Measurements from ENCODE around the gene KLHDC7A. TPM values are rescaled to one million over a fixed set of nuclear protein-coding genes. Genes with fewer than 3 reads are reported as not detected.

Gene KLHDC7A
- total RNA-seq, 1 experiment from 2014 or later = not detected

- TF ChIP-seq EZH2 (IDR thresholded peaks at IDR 0.05; ENCODE audit: borderline replicate concordance, low read depth, low read length, poor library complexity, severe bottlenecking) = no peak
- no peak for TF ChIP-seq CTCF (conservative IDR thresholded peaks at IDR 0.05; ENCODE audit: low read depth, low read length)
- H3K27me3 ChIP-seq (replicated peaks; ENCODE audit: insufficient read depth, low read depth, low read length, poor library complexity) = no peaks in the 10 kb centered on the region
- intact Hi-C loops (cut with micrococcal nuclease; ENCODE audit: unreplicated experiment) = no loop called here
- no peaks in the 10 kb centered on the region for H3K36me3 ChIP-seq (ENCODE audit: insufficient read depth, low read length, poor library complexity, severe bottlenecking)
- H3K27ac ChIP-seq (ENCODE audit: low read depth, low read length, poor library complexity, severe bottlenecking) = no peak overlapping the region
- ChIA-PET POLR2A (ENCODE audit: low non-redundant PET) (no interaction called here), CTCF (interaction anchor here (0.6 kb wide), 1 partner anchor 340 kb away, joined by 3 read pairs; no protein-coding TSS in a partner anchor)
- no peak overlapping the region for H3K4me3 ChIP-seq (ENCODE audit: low read depth, low read length, poor library complexity, severe bottlenecking)
- DNase-seq (ENCODE audit: low spot score) = no peak
- no peaks in the 10 kb centered on the region for H3K9me3 ChIP-seq (ENCODE audit: low read depth, low read length, poor library complexity, severe bottlenecking)
- BruUV-seq (replicated peaks) = no TSS peak
- no peaks in the 10 kb centered on the region for H3K4me1 ChIP-seq (ENCODE audit: insufficient read depth, low read length, poor library complexity, severe bottlenecking)
These were observed 33.1 kb upstream of the KLHDC7A start for GRCh38 chr1:18447509-18448220.

GRCh38 chr1:18448889-18449288 is 31.8 kb upstream of the KLHDC7A start:
- Histone ChIP-seq H3K36me3 (ENCODE audit: insufficient read depth, low read length, poor library complexity, severe bottlenecking) (no peaks in the 10 kb centered on the region), H3K4me1 (ENCODE audit: insufficient read depth, low read length, poor library complexity, severe bottlenecking) (no peaks in the 10 kb centered on the region), H3K27me3 (replicated peaks; ENCODE audit: insufficient read depth, low read depth, low read length, poor library complexity) (no peaks in the 10 kb centered on the region), H3K9me3 (ENCODE audit: low read depth, low read length, poor library complexity, severe bottlenecking) (no peaks in the 10 kb centered on the region), H3K27ac (ENCODE audit: low read depth, low read length, poor library complexity, severe bottlenecking) (no peak overlapping the region), H3K4me3 (ENCODE audit: low read depth, low read length, poor library complexity, severe bottlenecking) (no peak overlapping the region)
- intact Hi-C loops (cut with micrococcal nuclease; ENCODE audit: unreplicated experiment) = no loop called here
- DNase-seq (ENCODE audit: low spot score) = no peak
- BruUV-seq (replicated peaks) = no TSS peak
- CTCF ChIA-PET = no interaction called here
- no peak for TF ChIP-seq EZH2 (IDR thresholded peaks at IDR 0.05; ENCODE audit: borderline replicate concordance, low read depth, low read length, poor library complexity, severe bottlenecking)
- no peak for TF ChIP-seq CTCF (conservative IDR thresholded peaks at IDR 0.05; ENCODE audit: low read depth, low read length)
- POLR2A ChIA-PET (ENCODE audit: low non-redundant PET) = no interaction called here

DNA sequence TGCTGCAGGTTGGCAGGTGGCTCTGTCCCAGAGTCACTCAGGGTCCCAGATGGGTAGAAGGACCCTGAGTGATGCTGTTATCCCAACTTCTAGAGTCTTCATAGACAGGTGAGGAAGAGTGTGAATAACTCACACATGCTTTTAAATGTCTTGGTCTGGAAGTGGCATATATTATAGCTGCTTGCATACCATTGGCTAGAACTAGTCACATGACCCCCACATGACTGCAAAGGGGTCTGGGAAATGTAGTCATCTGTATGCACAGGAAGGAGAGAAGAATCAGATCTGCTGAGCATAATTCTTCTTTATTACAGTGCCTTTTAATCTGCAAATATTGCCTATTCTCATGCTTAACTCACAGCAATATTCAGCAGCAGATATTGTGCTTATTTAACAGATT is 28.2 kb upstream of the KLHDC7A start:
- H3K9me3 ChIP-seq (ENCODE audit: low read depth, low read length, poor library complexity, severe bottlenecking) = no peaks in the 10 kb centered on the region
- no peak overlapping the region for H3K27ac ChIP-seq (ENCODE audit: low read depth, low read length, poor library complexity, severe bottlenecking)
- no peaks in the 10 kb centered on the region for H3K27me3 ChIP-seq (replicated peaks; ENCODE audit: insufficient read depth, low read depth, low read length, poor library complexity)
- intact Hi-C loops (cut with micrococcal nuclease; ENCODE audit: unreplicated experiment) = no loop called here
- BruUV-seq (replicated peaks) = no TSS peak
- no peak overlapping the region for H3K4me3 ChIP-seq (ENCODE audit: low read depth, low read length, poor library complexity, severe bottlenecking)
- no peaks in the 10 kb centered on the region for H3K4me1 ChIP-seq (ENCODE audit: insufficient read depth, low read length, poor library complexity, severe bottlenecking)
- no peak for TF ChIP-seq CTCF (conservative IDR thresholded peaks at IDR 0.05; ENCODE audit: low read depth, low read length)
- TF ChIP-seq EZH2 (IDR thresholded peaks at IDR 0.05; ENCODE audit: borderline replicate concordance, low read depth, low read length, poor library complexity, severe bottlenecking) = no peak
- CTCF ChIA-PET = no interaction called here
- DNase-seq (ENCODE audit: low spot score) = peak; percentile 50
- POLR2A ChIA-PET (ENCODE audit: low non-redundant PET) = no interaction called here
- no peaks in the 10 kb centered on the region for H3K36me3 ChIP-seq (ENCODE audit: insufficient read depth, low read length, poor library complexity, severe bottlenecking)

Data from A673 (cell line).